Measurements from ENCODE around the gene JMJD8.
"Not testable (repeated sequence)": the region's sequence is repeated elsewhere in the genome, so short reads cannot be mapped to it uniquely, and the experiment has no call there.

The JMJD8 gene

DNA sequence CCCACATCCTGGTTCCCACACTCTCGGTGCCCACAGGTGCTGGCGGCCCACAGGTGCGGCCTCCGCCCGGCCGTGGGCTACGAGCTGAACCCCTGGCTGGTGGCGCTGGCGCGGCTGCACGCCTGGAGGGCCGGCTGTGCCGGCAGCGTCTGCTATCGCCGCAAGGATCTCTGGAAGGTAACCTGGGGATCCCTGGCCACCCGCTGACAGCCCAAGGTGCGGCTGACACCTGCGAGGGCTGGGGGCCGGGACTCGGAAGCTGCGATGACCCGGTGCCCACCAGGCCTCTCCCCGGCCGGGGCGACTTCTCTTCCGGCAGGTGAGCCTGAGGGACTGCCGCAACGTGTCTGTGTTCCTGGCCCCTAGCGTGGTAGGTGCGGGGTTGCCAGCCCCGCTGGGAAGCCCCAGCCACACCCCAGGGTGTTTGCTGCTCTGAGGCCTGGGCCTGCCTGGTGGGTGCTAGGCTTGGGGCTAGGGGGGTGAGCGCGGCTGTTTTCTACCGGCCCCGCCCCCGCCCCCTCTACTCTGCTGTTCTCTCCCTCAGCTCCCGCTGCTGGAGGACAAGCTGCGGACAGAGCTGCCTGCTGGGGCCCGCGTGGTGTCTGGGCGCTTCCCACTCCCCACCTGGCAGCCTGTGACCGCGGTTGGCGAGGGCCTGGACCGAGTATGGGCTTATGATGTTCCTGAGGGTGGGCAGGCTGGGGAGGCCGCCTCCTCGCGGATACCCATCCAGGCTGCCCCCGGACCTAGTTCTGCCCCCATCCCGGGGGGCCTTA lies 37.8 kb upstream of the JMJD8 start:
- DNase-seq: no peak

DNA sequence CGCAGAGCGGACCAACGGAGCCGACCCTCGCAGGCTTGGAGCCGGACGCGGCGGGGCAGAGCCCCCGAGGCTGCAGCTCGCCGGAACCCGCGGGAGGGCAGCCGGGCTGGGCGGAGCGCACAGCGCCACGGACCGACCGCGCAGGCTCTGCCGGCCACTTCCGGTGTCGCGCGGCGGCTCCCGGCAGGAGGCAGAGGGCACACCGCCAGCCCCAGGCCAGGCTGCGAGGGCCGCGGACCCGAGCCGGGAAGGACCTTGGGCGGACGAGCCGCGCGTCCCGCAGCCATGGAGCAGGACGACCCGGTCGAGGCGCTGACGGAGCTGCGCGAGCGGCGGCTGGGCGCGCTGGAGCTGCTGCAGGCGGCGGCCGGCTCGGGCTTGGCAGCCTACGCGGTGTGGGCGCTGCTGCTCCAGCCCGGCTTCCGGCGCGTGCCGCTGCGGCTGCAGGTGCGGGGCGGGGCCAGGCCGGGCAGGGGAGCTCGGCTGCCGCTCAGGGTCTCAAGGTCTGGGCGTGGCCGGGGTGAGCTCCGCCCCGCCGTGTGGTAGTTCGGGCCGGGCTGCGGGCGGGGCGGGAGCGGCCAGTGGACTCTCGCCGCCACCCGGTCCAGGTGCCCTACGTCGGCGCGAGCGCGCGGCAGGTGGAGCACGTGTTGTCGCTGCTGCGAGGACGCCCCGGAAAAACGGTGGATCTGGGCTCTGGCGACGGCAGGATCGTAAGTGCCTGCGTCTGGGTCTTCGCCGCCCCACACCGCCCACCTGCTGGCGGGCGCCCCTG lies 37.0 kb upstream of the JMJD8 start, which contains the start of gene ANTKMT:
ANTKMT (plus strand) TSS at position 157 of the 775 bp plus-strand sequence; CDS start at position 286, 129 bp downstream.
- DNase-seq: peak; percentile 73

- DNase-seq: no peak
Measured at GRCh38 chr16:720447-720989, 36.4 kb upstream of the JMJD8 start.

GRCh38 chr16:719815-720446 lies 35.8 kb upstream of the JMJD8 start:
- DNase-seq: no peak

DNA sequence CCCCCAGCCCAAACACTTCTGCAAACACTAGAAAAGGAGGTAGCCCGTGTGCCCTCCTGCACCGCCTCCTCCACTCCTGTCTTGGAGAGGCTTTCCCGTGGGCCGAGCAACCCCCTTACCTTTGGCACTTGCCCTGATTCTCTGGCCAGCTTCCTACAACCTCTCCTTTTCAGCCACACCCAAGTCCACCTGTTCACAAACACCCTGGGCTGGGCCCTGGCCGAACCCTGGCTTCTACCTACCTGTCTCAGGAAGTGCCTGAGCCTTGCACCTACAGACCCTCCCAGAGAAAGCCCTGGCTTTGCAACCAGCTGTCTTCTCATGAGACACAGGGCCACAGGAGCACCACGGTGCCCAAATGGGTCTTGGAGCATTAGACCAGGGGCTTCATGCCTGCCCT lies 34.8 kb upstream of the JMJD8 start:
- DNase-seq: no peak

DNA sequence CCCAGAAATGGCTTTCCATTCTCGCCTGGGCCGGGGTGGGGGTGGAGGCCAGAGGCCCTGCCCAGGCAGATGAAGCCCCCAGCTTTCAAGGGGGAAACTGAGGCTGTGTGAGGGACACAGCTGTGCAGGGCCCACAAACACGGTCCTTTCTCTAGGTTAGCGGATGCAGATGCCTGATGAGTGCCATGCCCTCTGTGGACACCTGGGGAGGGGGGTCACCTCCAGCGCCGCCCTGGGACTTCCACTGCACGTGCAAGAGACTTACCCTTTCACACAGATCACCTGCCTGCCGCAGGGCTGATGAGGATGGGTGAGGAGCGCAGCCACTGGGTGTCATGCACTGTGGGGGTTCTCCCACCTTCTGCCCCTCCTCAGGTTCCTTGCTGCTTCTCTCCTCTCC lies 34.3 kb upstream of the JMJD8 start:
- DNase-seq: no peak

DNA sequence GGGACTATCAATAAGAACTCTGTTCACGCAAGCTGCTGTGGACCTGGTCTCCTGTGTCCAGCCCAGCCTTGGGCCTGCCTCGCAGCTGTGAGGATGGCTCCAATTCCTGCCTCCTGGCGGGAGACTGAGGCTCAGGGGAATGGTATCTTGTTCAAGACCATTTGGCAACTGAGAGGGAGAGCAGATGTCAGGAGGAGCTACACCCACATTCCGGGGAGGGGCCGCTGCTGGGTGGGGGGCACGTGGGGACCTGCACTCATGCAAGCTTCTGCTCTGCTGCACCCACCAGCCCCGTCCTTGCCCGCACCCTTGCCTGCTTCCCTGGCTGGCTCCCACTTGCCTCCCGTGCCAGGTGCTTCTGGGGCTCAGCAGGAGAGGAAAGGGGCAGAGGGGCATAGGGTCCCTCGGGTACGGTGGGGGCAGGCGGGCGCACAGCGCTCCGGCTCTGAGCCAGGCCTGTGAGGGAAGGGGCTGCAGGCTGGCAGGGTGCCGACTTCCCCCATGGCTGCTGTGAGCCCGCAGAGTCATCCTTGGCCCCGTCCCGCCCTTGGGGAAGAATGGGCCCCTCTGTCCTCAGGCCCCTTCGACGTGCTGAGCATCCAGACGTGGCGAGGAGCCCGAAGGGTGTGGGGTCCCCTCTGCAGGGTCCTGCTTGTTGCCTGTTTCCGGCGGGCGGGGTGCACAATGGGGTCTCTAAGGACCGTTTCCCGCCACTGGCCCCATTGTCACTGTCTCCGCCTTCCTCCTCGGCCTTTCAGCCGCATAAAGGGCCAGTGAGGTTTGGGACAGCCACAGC lies 33.5 kb upstream of the JMJD8 start:
- DNase-seq: no peak

DNA sequence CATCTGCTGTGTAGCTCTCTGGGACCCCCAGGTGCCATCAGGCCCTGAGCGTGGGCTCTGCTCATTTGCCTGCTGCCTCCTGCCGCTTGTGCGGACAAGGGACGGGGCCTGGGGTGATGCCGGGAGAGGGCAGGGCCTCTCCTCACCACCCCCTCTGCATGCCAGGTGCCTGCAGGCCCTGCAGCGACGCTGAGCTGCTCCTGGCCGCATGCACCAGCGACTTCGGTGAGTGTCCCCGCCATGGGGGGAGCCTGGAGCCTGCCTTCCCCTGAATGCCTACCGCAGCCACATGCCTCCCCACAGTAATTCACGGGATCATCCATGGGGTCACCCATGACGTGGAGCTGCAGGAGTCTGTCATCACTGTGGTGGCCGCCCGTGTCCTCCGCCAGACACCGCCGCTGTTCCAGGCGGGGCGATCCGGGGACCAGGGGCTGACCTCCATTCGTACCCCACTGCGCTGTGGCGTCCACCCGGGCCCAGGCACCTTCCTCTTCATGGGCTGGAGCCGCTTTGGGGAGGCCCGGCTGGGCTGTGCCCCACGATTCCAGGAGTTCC lies 32.7 kb upstream of the JMJD8 start:
- DNase-seq: no peak

DNA sequence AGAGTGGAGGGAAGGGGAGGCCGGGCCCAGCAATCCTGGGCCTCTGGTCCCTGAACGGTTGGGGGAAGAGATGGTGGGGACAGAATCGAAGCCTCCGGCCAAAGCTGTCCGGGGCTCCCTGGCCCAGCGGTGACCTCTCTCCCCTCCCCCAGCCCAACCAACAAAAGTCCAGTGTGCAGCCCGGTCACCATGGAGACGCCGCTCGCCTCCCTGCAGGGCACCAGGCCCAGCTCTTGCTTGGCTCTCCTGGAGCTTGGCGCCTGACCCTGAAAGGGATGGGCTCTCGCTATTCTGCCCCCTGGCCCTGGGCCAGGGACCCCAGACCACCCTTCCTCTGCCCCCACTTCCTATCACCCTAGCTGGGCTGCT lies 32.0 kb upstream of the JMJD8 start:
- no peak for DNase-seq

DNA sequence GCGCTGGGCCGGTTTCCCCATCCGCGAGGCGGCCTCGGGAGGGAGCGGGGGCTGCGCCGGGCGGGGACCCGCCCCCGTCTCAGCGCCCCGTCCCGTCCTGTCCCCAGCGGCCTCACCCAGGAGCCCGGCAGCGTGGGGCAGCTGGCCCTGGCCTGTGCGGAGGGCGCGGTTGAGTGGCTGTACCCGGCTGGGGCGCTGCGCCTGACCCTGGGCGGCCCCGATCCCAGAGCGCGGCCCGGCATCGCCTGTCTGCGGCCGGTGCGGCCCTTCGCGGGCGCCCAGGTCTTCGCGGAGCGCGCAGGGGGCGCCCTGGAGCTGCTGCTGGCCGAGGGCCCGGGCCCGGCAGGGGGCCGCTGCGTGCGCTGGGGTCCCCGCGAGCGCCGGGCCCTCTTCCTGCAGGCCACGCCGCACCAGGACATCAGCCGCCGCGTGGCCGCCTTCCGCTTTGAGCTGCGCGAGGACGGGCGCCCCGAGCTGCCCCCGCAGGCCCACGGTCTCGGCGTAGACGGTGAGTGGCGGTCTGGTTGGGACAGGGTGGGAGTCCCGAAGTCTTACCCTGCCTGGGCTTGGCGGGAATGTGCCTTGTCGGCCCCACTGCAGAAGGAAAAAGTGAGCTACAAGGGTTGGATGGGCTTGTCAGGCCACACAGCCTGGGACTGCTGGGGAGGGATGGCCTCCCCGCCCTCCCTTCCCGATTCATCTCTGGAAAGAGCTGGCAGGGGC lies 31.5 kb upstream of the JMJD8 start:
- DNase-seq: no peak

DNA sequence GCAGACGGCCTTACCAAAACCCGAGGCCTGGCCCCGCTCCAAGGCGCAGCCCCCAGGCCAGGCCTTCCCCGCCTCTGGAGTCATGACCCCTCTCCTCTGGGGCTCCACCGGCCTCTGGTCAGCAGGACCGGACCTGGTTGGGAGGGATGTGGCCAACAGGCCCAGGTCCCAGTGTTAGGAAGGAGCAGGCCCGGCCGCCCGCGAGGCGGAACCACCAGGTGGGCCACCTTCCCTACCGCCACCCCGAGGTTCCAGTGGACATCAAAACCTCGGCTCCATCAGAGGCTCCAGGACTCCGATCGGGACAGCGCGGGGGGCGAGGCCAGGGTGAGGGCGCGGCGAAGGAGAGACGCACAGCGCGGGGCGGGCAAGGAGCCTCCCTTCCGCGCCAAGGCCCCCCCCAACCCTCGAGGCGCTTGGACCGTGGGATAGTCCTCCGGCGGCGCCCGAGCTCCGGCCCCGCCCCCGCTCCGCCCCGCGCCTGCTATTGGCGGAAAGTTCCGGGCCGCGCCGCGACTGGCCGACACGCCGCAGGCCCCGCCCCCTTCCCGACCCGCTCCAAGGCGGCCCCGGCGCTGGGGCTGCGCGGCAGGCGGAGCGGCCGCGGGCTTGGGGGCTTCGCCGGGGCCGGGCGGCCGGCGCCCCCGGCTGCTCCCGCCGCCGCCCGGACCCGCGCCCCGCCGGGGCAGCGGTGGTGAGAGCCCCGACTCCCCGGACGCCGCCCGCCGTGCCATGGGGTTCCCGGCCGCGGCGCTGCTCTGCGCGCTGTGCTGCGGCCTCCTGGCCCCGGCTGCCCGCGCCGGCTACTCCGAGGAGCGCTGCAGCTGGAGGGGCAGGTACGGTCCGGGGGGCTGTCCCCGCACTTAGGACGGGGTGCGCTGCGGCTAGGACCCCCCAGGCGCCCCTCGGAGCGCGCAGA lies 30.7 kb upstream of the JMJD8 start, which contains the start of gene METRN:
METRN (plus strand) TSS at position 561 of the 919 bp plus-strand sequence; CDS start at position 733, 172 bp downstream.
- DNase-seq: no peak

- DNase-seq: no peak
Measured at GRCh38 chr16:714079-714478, 29.9 kb upstream of the JMJD8 start.

GRCh38 chr16:712740-713250 lies 28.7 kb upstream of the JMJD8 start:
- DNase-seq: not testable (repeated sequence)

GRCh38 chr16:711548-712320 lies 27.6 kb upstream of the JMJD8 start:
- DNase-seq: peak; percentile 61

GRCh38 chr16:711084-711483 lies 26.9 kb upstream of the JMJD8 start:
- no peak for DNase-seq

DNA sequence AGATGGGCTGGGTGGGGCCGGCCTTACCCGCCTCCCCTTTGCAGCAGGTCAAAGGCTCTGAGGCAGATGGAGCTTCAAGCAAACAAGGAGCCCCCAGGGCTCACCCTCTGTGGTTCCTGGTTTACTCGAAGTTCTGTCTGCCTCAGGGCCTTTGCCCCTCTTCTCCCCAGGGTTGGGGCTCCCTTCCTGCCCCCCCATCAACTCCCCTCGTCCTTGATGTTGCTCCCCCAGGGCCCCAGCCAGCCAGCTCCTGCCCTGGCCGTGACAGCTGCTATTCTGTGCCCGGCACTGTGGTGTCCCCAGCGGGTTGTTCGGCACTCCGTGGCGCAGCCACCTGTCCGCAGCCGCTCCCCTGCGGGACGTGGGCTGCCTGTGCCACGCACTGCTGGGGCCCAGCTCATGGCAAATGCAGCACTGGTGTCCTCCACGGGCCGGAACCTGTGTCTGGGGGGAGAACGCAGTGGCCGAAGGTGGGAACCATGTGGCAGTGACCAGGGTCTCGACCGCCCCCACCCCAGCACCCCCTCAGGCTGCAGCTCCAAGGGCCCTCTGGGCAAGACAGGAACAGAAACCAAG lies 26.5 kb upstream of the JMJD8 start:
- DNase-seq: no peak

DNA sequence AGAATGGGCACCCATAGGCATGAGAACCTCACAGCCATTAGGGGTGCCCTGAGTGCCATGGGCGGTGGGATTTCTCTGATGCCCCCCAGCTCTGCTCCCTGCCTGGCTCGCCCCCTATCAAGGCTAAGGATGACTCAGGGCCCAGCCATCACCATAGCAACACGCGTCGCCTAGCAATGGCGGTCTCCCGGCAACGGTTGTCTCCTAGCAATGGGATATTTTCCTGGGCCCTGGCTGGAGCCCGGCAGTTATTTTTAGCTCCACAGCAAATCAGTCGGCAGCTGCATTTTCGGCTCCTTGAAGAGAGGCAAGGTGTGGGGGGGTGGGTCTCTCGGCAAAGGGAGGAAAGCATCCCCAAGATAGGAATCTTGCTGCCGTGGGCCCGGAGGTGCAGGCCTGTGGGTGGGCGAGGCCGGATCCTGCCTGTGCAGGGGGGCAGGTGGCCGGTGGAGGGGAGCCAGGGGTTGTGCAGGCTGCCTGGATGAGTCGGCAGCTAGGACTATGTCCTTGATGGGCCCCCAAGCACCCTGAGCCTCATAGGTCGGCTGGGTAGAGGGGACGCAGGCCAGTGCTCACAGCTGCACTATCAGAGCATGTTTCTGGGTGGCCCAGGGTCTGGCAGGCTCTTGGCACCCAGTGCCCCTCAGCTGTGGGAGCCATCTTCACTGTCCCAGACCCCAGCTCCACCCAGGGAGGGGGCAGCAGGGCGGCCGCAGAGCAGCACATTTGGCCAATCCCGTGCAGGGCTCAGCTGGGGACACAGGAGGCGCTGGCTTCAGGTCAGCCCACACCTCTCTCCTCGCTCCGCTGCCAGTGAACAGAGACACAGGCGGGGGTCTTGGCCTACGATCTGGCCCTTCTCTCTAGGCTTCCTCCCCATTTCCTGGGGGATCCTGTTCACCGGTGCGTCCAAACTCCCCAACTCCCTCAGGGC lies 25.7 kb upstream of the JMJD8 start:
- peak; percentile 79 for DNase-seq

DNA sequence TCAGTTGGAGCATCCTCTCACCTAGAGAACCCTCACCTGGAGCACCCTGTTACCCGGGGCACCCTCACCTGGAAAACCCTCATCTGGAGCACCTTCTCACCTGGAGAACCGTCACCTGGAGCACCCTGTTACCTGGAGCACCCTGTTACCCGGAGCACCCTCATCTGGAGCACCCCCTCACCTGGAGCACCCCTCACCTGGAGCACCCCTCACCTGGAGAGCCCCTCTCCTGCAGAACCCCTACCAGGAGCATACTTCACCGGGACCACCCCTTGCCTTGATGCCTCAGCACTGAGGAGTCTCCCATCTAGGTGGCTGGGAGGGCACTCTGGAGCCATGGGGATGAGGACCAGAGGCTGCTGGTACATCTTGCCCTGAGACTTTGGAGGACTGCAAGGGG lies 24.8 kb upstream of the JMJD8 start:
- DNase-seq: no peak
